ENCODE measurements around the gene PKP3. TPM values are rescaled to one million over a fixed set of nuclear protein-coding genes. Genes with fewer than 3 reads are reported as not detected.

Gene PKP3
- total RNA-seq, 4 donors from 2014 or later = 0.33 to 2.8 (median 1.3) TPM

DNA sequence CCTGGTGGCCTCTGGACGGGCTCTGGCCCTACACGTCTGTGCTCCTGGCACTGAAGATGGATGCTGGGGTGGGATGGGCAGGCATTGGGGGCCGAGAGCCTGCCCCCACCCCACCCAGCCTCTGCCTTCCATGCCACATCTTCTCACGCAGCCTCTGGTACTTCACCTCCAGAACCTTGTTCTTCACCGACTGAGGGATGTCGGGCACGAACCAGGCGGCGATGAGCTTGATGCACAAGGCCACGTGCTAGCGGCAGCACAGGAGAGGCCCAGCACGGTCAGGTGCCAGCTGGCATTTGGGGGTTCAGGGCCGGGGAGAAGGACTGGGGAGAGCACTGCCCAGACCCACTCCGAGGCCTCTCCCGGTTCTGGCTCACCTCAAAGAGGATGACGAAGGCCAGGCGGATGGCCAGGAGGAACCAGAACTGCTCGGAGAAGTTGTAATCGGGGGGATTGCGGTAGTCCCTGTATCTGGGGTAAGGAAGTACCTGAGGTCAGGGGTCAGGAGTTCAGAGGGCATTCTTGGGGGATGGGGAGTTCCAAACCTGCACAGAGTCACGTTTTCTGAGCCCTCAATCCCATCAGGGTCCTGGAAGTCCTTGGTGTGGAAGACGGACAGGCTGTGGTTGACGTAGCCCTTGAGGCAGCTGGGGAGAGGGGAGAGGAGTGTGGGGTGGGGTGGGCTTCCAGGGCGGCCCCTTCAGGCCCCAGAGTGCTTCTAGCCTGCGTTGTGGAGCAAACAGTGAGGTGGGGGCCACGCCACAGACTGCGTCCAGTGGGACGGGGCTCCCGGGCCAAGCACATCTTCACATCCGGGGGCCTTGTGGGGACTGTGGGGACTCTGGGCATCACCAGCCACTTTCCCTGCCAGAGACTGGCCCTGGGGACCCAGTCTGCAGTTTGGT is 24.6 kb downstream of the PKP3 start:
- TF ChIP-seq, protein P1, sequence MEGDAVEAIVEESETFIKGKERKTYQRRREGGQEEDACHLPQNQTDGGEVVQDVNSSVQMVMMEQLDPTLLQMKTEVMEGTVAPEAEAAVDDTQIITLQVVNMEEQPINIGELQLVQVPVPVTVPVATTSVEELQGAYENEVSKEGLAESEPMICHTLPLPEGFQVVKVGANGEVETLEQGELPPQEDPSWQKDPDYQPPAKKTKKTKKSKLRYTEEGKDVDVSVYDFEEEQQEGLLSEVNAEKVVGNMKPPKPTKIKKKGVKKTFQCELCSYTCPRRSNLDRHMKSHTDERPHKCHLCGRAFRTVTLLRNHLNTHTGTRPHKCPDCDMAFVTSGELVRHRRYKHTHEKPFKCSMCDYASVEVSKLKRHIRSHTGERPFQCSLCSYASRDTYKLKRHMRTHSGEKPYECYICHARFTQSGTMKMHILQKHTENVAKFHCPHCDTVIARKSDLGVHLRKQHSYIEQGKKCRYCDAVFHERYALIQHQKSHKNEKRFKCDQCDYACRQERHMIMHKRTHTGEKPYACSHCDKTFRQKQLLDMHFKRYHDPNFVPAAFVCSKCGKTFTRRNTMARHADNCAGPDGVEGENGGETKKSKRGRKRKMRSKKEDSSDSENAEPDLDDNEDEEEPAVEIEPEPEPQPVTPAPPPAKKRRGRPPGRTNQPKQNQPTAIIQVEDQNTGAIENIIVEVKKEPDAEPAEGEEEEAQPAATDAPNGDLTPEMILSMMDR (IDR thresholded peaks at IDR 0.05; ENCODE audit: low read depth) = no peak

GRCh38 chr11:419248-420005 is 25.4 kb downstream of the PKP3 start:
- TF ChIP-seq, protein P1 (IDR thresholded peaks at IDR 0.05; ENCODE audit: low read depth) = no peak

DNA sequence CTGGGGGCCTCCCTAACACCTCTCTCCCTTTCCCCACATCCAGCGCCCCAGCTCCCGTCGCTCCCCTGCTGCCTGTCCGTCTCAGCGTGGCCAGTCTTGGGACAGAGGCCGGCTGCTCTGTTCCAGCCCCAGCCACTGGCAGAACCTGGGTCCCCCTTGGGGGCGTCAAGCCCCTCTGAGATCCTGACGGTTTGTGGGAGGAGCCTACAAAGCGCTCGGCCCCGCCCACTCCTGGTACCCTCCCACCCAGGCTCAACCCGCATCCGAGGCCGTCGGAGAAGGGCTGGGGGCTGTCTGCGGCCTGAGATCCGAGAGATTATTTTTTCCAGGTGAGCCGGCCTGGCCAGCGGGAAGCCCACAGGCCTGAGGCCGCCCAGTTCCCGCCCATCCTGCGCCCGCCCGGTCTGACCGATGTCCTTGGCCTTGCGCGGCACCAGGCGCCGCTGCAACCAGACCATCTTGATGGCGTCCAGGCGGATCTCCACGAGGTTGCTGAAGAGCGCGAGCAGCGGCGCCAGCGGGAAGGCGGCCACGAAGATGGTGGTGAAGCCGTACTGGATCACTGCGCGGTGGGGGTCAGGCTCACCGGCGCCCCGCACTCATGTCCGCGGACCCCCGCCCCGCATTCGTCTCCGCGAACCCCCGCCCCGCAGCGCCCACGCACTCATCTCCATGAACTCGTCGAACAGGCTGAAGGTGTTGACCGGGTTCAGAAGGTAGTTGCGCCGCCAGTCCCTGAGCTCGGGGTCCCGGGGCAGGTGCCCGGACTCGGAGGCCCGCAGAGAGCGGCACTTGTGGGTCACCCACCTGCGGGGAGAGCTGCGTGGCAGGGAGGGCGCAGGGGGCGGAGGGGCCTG is 26.3 kb downstream of the PKP3 start:
- TF ChIP-seq, protein P1 (IDR thresholded peaks at IDR 0.05; ENCODE audit: low read depth) = no peak

DNA sequence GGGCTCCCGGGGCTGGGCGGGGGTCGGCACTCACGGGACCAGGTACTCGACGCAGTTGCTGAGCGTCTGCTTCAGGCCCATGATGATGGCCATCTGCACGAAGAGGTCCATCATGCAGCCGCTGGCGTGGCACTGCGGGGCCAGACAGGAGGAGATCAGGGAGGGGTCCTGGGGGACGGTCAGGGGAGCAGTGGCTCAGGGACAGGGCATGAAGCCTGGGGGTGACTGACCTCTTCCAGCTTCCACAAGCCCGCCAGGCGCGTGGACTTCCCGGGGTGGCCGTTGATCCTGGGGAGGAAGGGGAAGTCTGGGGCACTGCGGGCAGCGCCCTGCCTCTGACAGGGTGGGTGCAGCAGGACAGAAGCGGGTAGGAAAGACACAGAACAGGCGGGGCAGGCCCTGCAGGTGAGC is 26.9 kb downstream of the PKP3 start:
- TF ChIP-seq, protein P1 (IDR thresholded peaks at IDR 0.05; ENCODE audit: low read depth) = no peak

- TF ChIP-seq, protein P1 (IDR thresholded peaks at IDR 0.05; ENCODE audit: low read depth) = no peak
Observed at GRCh38 chr11:422249-422656, 28.2 kb downstream of the PKP3 start.

GRCh38 chr11:424232-424631 is 30.2 kb downstream of the PKP3 start:
- TF ChIP-seq, protein P1 (IDR thresholded peaks at IDR 0.05; ENCODE audit: low read depth) = no peak
